HepG2 (cell line): Measurements from ENCODE around the gene GYS1. TPM values are rescaled to one million over a fixed set of nuclear protein-coding genes. Genes with fewer than 3 reads are reported as not detected.

ENCODE experiments used
- ARID2 ChIP-seq: sonication (generic); formaldehyde crosslinking; IDR thresholded peaks from 2 replicates; pipeline ENCODE4 v1.8.1; 2022; ENCODE audit warnings: mild to moderate bottlenecking, missing genetic modification reagents, borderline replicate concordance
- IRF2 ChIP-seq: IDR thresholded peaks from 2 replicates; pipeline ENCODE4 v1.6.1; 2018; ENCODE audit warnings: missing genetic modification reagents, missing compliant biosample characterization
- MXI1 ChIP-seq: IDR thresholded peaks from 3 replicates; pipeline ENCODE4 v1.6.1; 2012; ENCODE audit warnings: low read depth, low read length, inconsistent platforms, borderline replicate concordance
- NONO ChIP-seq, 2 experiments: fragments of 450-650 bp in 1 of 2; sonication (generic) in 1 of 2; formaldehyde crosslinking in 1 of 2; IDR thresholded peaks in 1 of 2; conservative IDR thresholded peaks in 1 of 2; 2 replicates each; pipeline versions ENCODE4 v1.6.1 to v1.8.0; 2017 to 2022; ENCODE audit warnings: mild to moderate bottlenecking in 1 of 2, missing genetic modification reagents in 1 of 2, moderate library complexity in 1 of 2
- POLR2AphosphoS2 ChIP-seq: IDR thresholded peaks from 2 replicates; pipeline ENCODE4 v1.6.1; 2011; ENCODE audit warnings: low read depth, low read length, improper control_type of control experiment
- SAFB2 ChIP-seq: sonication (generic); formaldehyde crosslinking; IDR thresholded peaks from 2 replicates; pipeline ENCODE4 v1.5.1; 2020; ENCODE audit warnings: missing genetic modification reagents, low read depth, mild to moderate bottlenecking, borderline replicate concordance
- STAT6 ChIP-seq: sonication (generic); formaldehyde crosslinking; IDR thresholded peaks from 2 replicates; pipeline ENCODE4 v1.4.0; 2020; ENCODE audit warnings: missing genetic modification reagents, mild to moderate bottlenecking, borderline replicate concordance
- ZNF205 ChIP-seq: IDR thresholded peaks from 2 replicates; pipeline ENCODE4 v1.6.1; 2018; ENCODE audit warnings: missing biosample characterization, missing genetic modification reagents
- ZNF782 ChIP-seq: sonication (generic); formaldehyde crosslinking; IDR thresholded peaks from 2 replicates; pipeline ENCODE4 v1.4.0; 2020; ENCODE audit warnings: missing genetic modification reagents, mild to moderate bottlenecking, borderline replicate concordance
- polyA plus RNA-seq, 8 experiments: library from polyadenylated mRNA; depleted of rRNA in 3 of 8; stranded (reverse) in 7 of 8; unstranded in 1 of 8; fragments of >200 nt; fragmentation: Illumina TruSeq in 4 of 8; extraction: Trizol in 4 of 8; gene quantifications; 2 replicates each; pipeline versions ENCODE4 v1.2.1 to v1.2.3, GENCODE V29; 2011 to 2016; ENCODE audit warnings: low read depth in 4 of 8, missing spikeins in 1 of 8, mixed read lengths in 1 of 8; ENCODE audit not compliant: insufficient read depth in 1 of 8
- total RNA-seq, 5 experiments: library from RNA; depleted of rRNA; stranded (reverse); fragments of >200 nt; fragmentation: Illumina TruSeq; extraction: Trizol; gene quantifications; 2 replicates each; pipeline ENCODE4 v1.2.3, GENCODE V29; 2016; ENCODE audit warnings: low read depth in 1 of 5
- TF ChIP-seq, protein P1 (sequence below): sonication (generic); formaldehyde crosslinking; IDR thresholded peaks from 2 replicates; pipeline ENCODE4 v1.4.0; 2020; ENCODE audit warnings: low read depth, missing genetic modification reagents
- TF ChIP-seq, protein P2 (sequence below): sonication (generic); formaldehyde crosslinking; IDR thresholded peaks from 2 replicates; pipeline ENCODE4 v1.4.0; 2020; ENCODE audit warnings: missing genetic modification reagents, borderline replicate concordance
- TF ChIP-seq, protein P3 (sequence below): sonication (generic); formaldehyde crosslinking; IDR thresholded peaks from 2 replicates; pipeline ENCODE4 v1.4.0; 2020; ENCODE audit warnings: missing genetic modification reagents
- TF ChIP-seq, protein P4 (sequence below): sonication (generic); formaldehyde crosslinking; IDR thresholded peaks from 2 replicates; pipeline ENCODE4 v1.9.0; 2022; ENCODE audit warnings: missing genetic modification reagents, mild to moderate bottlenecking, borderline replicate concordance

Gene GYS1
- total and polyA plus RNA-seq, 2 of the 13 experiments (the other 11 are each of a cell fraction or from before 2014, with no cell fraction given) = 18.4 to 42.1 TPM

GRCh38 chr19:48954595-48955307 is 38.4 kb downstream of the GYS1 start, which contains the start of gene BAX (continued):
- TF ChIP-seq, protein P1, sequence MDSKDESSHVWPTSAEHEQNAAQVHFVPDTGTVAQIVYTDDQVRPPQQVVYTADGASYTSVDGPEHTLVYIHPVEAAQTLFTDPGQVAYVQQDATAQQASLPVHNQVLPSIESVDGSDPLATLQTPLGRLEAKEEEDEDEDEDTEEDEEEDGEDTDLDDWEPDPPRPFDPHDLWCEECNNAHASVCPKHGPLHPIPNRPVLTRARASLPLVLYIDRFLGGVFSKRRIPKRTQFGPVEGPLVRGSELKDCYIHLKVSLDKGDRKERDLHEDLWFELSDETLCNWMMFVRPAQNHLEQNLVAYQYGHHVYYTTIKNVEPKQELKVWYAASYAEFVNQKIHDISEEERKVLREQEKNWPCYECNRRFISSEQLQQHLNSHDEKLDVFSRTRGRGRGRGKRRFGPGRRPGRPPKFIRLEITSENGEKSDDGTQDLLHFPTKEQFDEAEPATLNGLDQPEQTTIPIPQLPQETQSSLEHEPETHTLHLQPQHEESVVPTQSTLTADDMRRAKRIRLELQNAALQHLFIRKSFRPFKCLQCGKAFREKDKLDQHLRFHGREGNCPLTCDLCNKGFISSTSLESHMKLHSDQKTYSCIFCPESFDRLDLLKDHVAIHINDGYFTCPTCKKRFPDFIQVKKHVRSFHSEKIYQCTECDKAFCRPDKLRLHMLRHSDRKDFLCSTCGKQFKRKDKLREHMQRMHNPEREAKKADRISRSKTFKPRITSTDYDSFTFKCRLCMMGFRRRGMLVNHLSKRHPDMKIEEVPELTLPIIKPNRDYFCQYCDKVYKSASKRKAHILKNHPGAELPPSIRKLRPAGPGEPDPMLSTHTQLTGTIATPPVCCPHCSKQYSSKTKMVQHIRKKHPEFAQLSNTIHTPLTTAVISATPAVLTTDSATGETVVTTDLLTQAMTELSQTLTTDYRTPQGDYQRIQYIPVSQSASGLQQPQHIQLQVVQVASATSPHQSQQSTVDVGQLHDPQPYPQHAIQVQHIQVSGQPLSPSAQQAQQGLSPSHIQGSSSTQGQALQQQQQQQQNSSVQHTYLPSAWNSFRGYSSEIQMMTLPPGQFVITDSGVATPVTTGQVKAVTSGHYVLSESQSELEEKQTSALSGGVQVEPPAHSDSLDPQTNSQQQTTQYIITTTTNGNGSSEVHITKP (CRISPR knock-in tag) = peak; percentile 84
- TF ChIP-seq SAFB2 (CRISPR knock-in tag) (peak; percentile 75; the same call in 1 of the 2 replicates), ARID2 (no peak), MXI1 (peak; percentile 82; the same call in 1 of the 3 replicates), IRF2 (CRISPR knock-in tag) (peak; percentile 51; the same call in 1 of the 2 replicates), NONO (IDR thresholded peaks at IDR 0.05) (no peak), NONO (CRISPR knock-in tag; conservative IDR thresholded peaks at IDR 0.05) (peak; percentile 78), ZNF205 (no peak; the same call in 1 of the 2 replicates), ZNF782 (CRISPR knock-in tag) (no peak), STAT6 (CRISPR knock-in tag) (no peak), POLR2AphosphoS2 (no peak)
- TF ChIP-seq, protein P2, sequence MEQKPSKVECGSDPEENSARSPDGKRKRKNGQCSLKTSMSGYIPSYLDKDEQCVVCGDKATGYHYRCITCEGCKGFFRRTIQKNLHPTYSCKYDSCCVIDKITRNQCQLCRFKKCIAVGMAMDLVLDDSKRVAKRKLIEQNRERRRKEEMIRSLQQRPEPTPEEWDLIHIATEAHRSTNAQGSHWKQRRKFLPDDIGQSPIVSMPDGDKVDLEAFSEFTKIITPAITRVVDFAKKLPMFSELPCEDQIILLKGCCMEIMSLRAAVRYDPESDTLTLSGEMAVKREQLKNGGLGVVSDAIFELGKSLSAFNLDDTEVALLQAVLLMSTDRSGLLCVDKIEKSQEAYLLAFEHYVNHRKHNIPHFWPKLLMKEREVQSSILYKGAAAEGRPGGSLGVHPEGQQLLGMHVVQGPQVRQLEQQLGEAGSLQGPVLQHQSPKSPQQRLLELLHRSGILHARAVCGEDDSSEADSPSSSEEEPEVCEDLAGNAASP (CRISPR knock-in tag) = no peak
- TF ChIP-seq, protein P3, sequence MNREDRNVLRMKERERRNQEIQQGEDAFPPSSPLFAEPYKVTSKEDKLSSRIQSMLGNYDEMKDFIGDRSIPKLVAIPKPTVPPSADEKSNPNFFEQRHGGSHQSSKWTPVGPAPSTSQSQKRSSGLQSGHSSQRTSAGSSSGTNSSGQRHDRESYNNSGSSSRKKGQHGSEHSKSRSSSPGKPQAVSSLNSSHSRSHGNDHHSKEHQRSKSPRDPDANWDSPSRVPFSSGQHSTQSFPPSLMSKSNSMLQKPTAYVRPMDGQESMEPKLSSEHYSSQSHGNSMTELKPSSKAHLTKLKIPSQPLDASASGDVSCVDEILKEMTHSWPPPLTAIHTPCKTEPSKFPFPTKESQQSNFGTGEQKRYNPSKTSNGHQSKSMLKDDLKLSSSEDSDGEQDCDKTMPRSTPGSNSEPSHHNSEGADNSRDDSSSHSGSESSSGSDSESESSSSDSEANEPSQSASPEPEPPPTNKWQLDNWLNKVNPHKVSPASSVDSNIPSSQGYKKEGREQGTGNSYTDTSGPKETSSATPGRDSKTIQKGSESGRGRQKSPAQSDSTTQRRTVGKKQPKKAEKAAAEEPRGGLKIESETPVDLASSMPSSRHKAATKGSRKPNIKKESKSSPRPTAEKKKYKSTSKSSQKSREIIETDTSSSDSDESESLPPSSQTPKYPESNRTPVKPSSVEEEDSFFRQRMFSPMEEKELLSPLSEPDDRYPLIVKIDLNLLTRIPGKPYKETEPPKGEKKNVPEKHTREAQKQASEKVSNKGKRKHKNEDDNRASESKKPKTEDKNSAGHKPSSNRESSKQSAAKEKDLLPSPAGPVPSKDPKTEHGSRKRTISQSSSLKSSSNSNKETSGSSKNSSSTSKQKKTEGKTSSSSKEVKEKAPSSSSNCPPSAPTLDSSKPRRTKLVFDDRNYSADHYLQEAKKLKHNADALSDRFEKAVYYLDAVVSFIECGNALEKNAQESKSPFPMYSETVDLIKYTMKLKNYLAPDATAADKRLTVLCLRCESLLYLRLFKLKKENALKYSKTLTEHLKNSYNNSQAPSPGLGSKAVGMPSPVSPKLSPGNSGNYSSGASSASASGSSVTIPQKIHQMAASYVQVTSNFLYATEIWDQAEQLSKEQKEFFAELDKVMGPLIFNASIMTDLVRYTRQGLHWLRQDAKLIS (CRISPR knock-in tag) = no peak; the same call in 1 of the 2 replicates
- TF ChIP-seq, protein P4, sequence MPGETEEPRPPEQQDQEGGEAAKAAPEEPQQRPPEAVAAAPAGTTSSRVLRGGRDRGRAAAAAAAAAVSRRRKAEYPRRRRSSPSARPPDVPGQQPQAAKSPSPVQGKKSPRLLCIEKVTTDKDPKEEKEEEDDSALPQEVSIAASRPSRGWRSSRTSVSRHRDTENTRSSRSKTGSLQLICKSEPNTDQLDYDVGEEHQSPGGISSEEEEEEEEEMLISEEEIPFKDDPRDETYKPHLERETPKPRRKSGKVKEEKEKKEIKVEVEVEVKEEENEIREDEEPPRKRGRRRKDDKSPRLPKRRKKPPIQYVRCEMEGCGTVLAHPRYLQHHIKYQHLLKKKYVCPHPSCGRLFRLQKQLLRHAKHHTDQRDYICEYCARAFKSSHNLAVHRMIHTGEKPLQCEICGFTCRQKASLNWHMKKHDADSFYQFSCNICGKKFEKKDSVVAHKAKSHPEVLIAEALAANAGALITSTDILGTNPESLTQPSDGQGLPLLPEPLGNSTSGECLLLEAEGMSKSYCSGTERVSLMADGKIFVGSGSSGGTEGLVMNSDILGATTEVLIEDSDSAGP (CRISPR knock-in tag) = peak; percentile 73
